GM06990 (cell line): Measurements from ENCODE around the gene ERFE.

Source experiments
- DNase-seq: peaks from one replicate; pipeline ENCODE4 v3.0.0-alpha.2; 2011; ENCODE audit not compliant: insufficient read length; ENCODE audit errors: extremely low read depth
- H3K27me3 ChIP-seq: replicated peaks from 2 replicates; pipeline ENCODE4 v1.6.0; 2011; ENCODE audit warnings: low read length; ENCODE audit not compliant: control insufficient read depth, insufficient read depth
- H3K36me3 ChIP-seq: 2 replicates; pipeline ENCODE4 v1.5.1; 2011; ENCODE audit warnings: low read length; ENCODE audit not compliant: control insufficient read depth, insufficient read depth
- H3K4me3 ChIP-seq: replicated peaks from 2 replicates; pipeline ENCODE4 v1.5.1; 2011; ENCODE audit warnings: low read depth, mild to moderate bottlenecking, control low read depth, low read length
- TF ChIP-seq, protein P1 (sequence below): IDR thresholded peaks from 2 replicates; pipeline ENCODE4 v1.5.1; 2011; ENCODE audit warnings: low read length, control low read depth, mild to moderate bottlenecking, inconsistent platforms; ENCODE audit not compliant: insufficient read depth, poor library complexity, severe bottlenecking

Gene ERFE

DNA sequence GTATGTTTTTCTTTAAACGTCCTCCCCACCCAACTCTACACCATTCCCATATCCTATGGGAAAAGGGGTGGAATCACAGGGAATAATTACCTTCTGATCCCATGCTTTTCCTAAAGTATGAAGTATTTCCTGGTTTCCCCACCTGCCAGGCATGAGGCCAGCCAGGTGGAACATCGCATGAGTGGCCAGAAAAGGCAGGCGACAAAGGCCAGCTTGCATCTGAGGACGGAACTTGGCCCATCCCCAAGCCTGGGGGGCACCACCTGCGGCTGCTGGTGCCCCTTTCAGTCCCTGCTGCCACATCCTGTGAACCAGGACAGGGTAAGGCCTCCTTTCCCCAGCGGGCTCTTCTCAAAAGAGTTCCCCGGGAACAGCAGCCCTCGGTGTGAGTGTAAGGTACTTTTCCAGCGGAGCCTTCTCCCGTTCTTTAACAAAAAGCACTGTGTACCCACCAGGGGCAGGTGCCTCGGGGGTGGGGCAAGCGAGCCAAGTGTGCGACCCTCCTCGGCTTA lies 1.2 kb upstream of the ERFE start:
- no peak for DNase-seq

GRCh38 chr2:238158018-238158508 lies 707 bp upstream of the ERFE start:
- H3K4me3 ChIP-seq, result no peak overlapping the region
- no peak for DNase-seq

More for the DNA sequence above, 1.2 kb upstream of the ERFE start:
- Histone ChIP-seq H3K27me3 (no peaks in the 10 kb centered on the region), H3K4me3 (no peak overlapping the region), H3K36me3 (no peaks in the 10 kb centered on the region)
- TF ChIP-seq, protein P1, sequence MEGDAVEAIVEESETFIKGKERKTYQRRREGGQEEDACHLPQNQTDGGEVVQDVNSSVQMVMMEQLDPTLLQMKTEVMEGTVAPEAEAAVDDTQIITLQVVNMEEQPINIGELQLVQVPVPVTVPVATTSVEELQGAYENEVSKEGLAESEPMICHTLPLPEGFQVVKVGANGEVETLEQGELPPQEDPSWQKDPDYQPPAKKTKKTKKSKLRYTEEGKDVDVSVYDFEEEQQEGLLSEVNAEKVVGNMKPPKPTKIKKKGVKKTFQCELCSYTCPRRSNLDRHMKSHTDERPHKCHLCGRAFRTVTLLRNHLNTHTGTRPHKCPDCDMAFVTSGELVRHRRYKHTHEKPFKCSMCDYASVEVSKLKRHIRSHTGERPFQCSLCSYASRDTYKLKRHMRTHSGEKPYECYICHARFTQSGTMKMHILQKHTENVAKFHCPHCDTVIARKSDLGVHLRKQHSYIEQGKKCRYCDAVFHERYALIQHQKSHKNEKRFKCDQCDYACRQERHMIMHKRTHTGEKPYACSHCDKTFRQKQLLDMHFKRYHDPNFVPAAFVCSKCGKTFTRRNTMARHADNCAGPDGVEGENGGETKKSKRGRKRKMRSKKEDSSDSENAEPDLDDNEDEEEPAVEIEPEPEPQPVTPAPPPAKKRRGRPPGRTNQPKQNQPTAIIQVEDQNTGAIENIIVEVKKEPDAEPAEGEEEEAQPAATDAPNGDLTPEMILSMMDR, result no peak

DNA sequence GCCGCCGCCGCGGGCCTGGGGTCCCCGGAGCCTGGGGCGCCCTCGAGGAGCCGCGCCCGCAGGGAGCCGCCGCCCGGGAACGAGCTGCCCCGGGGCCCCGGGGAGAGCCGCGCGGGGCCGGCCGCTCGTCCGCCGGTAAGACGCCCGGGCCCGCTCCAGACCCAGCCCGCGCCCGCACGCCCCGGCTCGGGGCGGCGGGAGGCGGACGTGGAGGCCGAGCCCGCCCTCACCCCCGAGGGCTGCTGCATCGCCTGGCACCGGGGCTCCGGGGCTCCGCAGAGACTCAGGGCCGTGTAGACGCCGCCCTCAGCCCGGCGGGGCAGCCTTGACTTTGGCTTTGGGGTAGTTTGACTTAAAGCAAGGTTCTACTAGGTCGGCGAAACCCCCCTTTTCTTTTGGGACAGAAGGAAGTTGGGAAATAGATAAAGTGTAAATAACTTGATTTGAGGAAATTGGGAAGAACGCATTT lies 335 bp downstream of the ERFE start:
- peak overlapping the region; percentile 35 for H3K4me3 ChIP-seq
- no peak for DNase-seq
- TF ChIP-seq, protein P1, result no peak
- no peaks in the 10 kb centered on the region for H3K36me3 ChIP-seq
- no peaks in the 10 kb centered on the region for H3K27me3 ChIP-seq

More at GRCh38 chr2:238158018-238158508, 707 bp upstream of the ERFE start:
- TF ChIP-seq, protein P1, result no peak
- Histone ChIP-seq H3K36me3 (no peaks in the 10 kb centered on the region), H3K27me3 (no peaks in the 10 kb centered on the region)

GRCh38 chr2:238159661-238160205 lies 963 bp downstream of the ERFE start:
- TF ChIP-seq, protein P1, result no peak
- Histone ChIP-seq H3K36me3 (no peaks in the 10 kb centered on the region), H3K27me3 (no peaks in the 10 kb centered on the region), H3K4me3 (no peak overlapping the region)
- DNase-seq, result no peak

GRCh38 chr2:238160206-238161129 lies 1.7 kb downstream of the ERFE start:
- Histone ChIP-seq H3K4me3 (no peak overlapping the region), H3K36me3 (no peaks in the 10 kb centered on the region; the same call in 1 of the 2 replicates), H3K27me3 (no peaks in the 10 kb centered on the region)
- TF ChIP-seq, protein P1, result peak; percentile 52
- no peak for DNase-seq
